ENCODE results near the gene KEAP1. TPM values are rescaled to one million over a fixed set of nuclear protein-coding genes. Genes with fewer than 3 reads are reported as not detected.

Gene KEAP1
- total RNA-seq, 2 experiments from 2014 or later = 10.5 to 11.6 TPM

DNA sequence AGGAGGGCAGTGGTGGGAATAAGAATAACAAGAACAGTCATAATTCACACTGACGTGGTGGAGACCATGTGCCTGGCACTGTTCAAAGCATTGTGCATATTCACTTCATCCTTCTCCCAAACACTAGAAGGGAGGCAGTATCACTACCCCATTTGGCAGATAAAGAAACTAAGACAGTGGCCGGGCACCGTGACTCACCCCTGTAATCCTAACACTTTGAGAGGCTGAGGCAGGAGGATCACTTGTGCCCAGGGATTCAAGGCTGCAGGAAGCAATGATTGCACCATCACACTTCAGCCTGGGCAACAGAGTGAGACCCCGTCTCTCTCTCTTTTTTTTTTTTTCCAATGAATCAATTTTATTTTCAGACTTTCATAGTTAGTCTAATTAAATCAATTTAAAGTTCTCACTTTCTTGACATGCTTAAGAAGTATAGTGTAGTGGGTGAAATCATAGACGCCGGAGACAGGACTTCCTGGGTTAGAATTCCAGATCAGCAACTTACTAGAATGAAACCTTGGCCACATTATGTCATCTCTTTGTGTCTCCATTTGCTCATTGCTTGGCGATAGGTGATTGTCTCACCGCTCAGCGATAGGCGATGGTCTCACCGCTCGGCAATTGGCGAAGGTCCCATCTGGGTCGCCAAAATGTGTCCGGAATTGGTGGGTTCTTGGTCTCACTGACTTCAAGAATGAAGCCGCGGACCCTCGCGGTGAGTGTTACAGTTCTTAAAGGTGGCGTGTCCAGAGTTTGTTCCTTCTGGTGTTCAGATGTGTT lies 35.2 kb upstream of the KEAP1 start:
- intact Hi-C loops (cut with DNase I, micrococcal nuclease) = no loop called here
- Histone ChIP-seq H3K4me1 (ENCODE audit: insufficient read depth, low read length) (peaks cover 5% of the 10 kb centered on the region), H3K36me3 (ENCODE audit: insufficient read depth, low read length) (no peaks in the 10 kb centered on the region), H3K9me3 (ENCODE audit: control insufficient read depth in 1 of 2, insufficient read depth in 1 of 2, low read length in 2 of 2) (no peaks in the 10 kb centered on the region), H3K4me3 (ENCODE audit: low read length) (no peak overlapping the region), H3K27ac (ENCODE audit: low read depth in 1 of 2, low read length in 2 of 2) (no peak overlapping the region), H3K27me3 (ENCODE audit: control insufficient read depth in 1 of 2, insufficient read depth in 2 of 2, low read length in 2 of 2) (peaks cover 7 to 9% of the 10 kb centered on the region in 2 experiments)
- POLR2A ChIA-PET = no interaction called here
- Mint-ChIP-seq H3K4me1 (ENCODE audit: low read depth) (peaks cover 6% of the 10 kb centered on the region), H3K27ac (no peak overlapping the region), H3K27me3 (peaks cover 14% of the 10 kb centered on the region), H3K36me3 (ENCODE audit: low read depth) (no peaks in the 10 kb centered on the region), H3K9me3 (no peaks in the 10 kb centered on the region), H3K4me3 (no peak overlapping the region)
- no peak for DNase-seq
- no peak for ATAC-seq (ENCODE audit: poor library complexity)
- CTCF ChIA-PET = interaction anchor here (0.7 kb wide), 1 partner anchor 43 kb away, joined by 3 read pairs; no protein-coding TSS in a partner anchor
- TF ChIP-seq, protein P1, sequence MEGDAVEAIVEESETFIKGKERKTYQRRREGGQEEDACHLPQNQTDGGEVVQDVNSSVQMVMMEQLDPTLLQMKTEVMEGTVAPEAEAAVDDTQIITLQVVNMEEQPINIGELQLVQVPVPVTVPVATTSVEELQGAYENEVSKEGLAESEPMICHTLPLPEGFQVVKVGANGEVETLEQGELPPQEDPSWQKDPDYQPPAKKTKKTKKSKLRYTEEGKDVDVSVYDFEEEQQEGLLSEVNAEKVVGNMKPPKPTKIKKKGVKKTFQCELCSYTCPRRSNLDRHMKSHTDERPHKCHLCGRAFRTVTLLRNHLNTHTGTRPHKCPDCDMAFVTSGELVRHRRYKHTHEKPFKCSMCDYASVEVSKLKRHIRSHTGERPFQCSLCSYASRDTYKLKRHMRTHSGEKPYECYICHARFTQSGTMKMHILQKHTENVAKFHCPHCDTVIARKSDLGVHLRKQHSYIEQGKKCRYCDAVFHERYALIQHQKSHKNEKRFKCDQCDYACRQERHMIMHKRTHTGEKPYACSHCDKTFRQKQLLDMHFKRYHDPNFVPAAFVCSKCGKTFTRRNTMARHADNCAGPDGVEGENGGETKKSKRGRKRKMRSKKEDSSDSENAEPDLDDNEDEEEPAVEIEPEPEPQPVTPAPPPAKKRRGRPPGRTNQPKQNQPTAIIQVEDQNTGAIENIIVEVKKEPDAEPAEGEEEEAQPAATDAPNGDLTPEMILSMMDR (IDR thresholded peaks at IDR 0.05) = no peak

DNA sequence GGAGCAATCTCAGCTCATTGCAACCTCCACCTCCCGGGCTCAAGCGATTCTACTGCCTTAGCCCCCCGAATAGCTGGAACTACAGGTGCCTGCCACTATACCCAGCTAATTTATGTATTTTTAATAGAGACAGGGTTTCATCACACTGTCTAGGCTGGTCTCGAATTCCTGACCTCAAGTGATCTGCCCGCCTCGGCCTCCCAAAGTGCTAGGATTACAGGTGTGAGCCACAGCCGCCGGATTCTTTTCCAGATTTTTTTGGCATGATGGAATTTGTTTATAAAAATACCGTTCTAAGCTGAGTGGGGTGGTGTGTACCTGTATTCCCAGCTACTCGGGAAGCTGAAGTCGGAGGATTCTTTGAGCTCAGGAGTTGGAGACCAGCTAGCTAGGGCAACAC lies 34.5 kb upstream of the KEAP1 start:
- peaks cover 14% of the 10 kb centered on the region for H3K27me3 Mint-ChIP-seq
- POLR2A ChIA-PET = no interaction called here
- CTCF ChIA-PET = interaction anchor here (0.7 kb wide), 1 partner anchor 43 kb away, joined by 3 read pairs; no protein-coding TSS in a partner anchor

DNA sequence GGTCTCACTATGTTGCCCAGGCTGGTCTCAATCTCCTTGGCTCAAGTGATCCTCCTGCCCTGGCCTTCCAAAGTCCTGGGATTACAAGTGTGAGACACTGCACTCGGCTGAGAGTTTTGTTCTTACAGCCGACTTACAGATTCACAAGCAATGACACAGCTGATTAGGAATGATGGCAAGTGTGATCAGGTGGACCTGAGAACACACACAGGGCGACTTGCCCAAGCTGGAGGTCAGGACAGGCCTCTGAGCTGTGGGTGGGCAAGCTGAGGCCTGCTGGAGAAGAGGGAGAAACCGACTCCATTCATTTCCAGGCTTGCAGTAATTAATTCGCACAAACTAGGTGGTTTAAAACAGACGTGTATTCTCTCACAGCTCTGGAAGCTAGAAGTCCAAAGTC lies 32.5 kb upstream of the KEAP1 start:
- Histone ChIP-seq H3K4me1 (ENCODE audit: insufficient read depth, low read length) (no peaks in the 10 kb centered on the region), H3K27me3 (ENCODE audit: control insufficient read depth in 1 of 2, insufficient read depth in 2 of 2, low read length in 2 of 2) (peaks cover 7 to 11% of the 10 kb centered on the region in 2 experiments), H3K4me3 (ENCODE audit: low read length) (no peak overlapping the region), H3K27ac (ENCODE audit: low read depth in 1 of 2, low read length in 2 of 2) (no peak overlapping the region), H3K9me3 (ENCODE audit: control insufficient read depth in 1 of 2, insufficient read depth in 1 of 2, low read length in 2 of 2) (no peaks in the 10 kb centered on the region), H3K36me3 (ENCODE audit: insufficient read depth, low read length) (no peaks in the 10 kb centered on the region)
- Mint-ChIP-seq H3K27me3 (peaks cover 17% of the 10 kb centered on the region), H3K36me3 (ENCODE audit: low read depth) (no peaks in the 10 kb centered on the region), H3K4me1 (ENCODE audit: low read depth) (no peaks in the 10 kb centered on the region), H3K9me3 (no peaks in the 10 kb centered on the region), H3K4me3 (no peak overlapping the region), H3K27ac (no peak overlapping the region)
- ATAC-seq (ENCODE audit: poor library complexity) (no peak), DNase-seq (no peak)
- POLR2A ChIA-PET = no interaction called here
- TF ChIP-seq, protein P1 (IDR thresholded peaks at IDR 0.05) = no peak
- CTCF ChIA-PET = interaction anchor here (0.7 kb wide), 1 partner anchor 23 kb away, joined by 4 read pairs; no protein-coding TSS in a partner anchor
- intact Hi-C loops (cut with DNase I, micrococcal nuclease) = no loop called here

More for the DNA sequence above, 34.5 kb upstream of the KEAP1 start:
- Mint-ChIP-seq H3K4me1 (ENCODE audit: low read depth) (no peaks in the 10 kb centered on the region), H3K36me3 (ENCODE audit: low read depth) (no peaks in the 10 kb centered on the region), H3K27ac (no peak overlapping the region), H3K9me3 (no peaks in the 10 kb centered on the region), H3K4me3 (no peak overlapping the region)
- Histone ChIP-seq H3K27ac (ENCODE audit: low read depth in 1 of 2, low read length in 2 of 2) (no peak overlapping the region), H3K4me3 (ENCODE audit: low read length) (no peak overlapping the region), H3K36me3 (ENCODE audit: insufficient read depth, low read length) (no peaks in the 10 kb centered on the region), H3K27me3 (ENCODE audit: control insufficient read depth in 1 of 2, insufficient read depth in 2 of 2, low read length in 2 of 2) (peaks cover 7 to 9% of the 10 kb centered on the region in 2 experiments), H3K4me1 (ENCODE audit: insufficient read depth, low read length) (no peaks in the 10 kb centered on the region), H3K9me3 (ENCODE audit: control insufficient read depth in 1 of 2, insufficient read depth in 1 of 2, low read length in 2 of 2) (no peaks in the 10 kb centered on the region)
- no peak for DNase-seq
- intact Hi-C loops (cut with DNase I, micrococcal nuclease) = no loop called here
- TF ChIP-seq, protein P1 (IDR thresholded peaks at IDR 0.05) = no peak
- no peak for ATAC-seq (ENCODE audit: poor library complexity)
